HPDE6-E6E7 (cell line): Measurements from ENCODE around the gene CACNG7.
"Not testable (repeated sequence)": the region's sequence is repeated elsewhere in the genome, so short reads cannot be mapped to it uniquely, and the experiment has no call there.

Experiments used
- DNase-seq: peaks from one replicate; pipeline ENCODE4 v3.0.0; 2011; ENCODE audit warnings: missing footprints; ENCODE audit errors: extremely low spot score

The CACNG7 gene

DNA sequence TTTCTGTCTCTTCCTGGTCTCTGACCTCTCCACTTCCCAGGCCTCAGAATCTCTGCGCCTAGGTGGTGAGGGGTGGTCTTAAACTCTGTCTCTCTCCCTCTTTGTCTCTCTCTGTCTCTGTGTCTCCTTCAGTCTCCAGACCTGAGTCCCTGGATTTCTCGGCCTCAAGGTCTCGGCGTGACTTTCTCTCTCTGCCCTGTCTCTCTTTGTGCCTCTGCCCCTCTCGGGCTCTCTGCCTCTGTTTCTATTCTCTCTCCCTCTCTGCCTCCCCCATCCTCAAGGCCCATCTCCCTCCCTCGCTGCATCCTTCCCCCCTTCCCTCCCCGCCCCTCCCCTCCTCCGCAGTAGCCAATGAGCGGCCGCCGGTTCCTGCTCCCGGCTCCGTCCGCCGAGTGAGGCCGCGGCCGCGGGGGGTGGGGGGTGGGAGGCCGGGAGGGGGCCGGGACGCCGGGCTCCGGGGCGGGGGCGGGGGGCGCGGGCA is at the start of gene CACNG7:
CACNG7 (plus strand) TSS at position 344 of the 481 bp plus-strand sequence. CDS start 3,554 bp downstream, outside the sequence.
- no peak for DNase-seq

GRCh38 chr19:53864308-53864836 is 44.7 kb upstream of the CACNG7 start:
- DNase-seq: no peak

DNA sequence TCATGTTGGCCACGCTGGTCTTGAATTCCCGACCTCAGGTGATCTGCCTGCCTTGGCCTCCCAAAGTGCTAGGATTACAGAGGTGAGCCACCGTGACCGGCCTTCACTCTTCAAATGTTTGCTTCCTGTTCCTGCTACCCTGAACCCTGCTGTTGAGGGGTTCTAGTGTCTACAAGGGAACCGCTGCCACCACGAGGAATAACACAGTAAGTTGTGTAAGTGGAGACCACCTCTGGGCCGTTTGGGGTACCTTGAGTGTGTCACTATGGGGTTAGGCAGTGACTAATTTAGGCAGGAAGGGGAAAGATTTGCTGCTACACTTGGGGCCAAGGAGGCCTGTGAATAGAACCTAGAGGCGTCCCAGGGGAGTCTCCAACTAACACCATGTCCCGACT is 43.6 kb upstream of the CACNG7 start:
- DNase-seq: no peak

- no peak for DNase-seq
These were observed 42.9 kb upstream of the CACNG7 start for GRCh38 chr19:53865918-53866864.

DNA sequence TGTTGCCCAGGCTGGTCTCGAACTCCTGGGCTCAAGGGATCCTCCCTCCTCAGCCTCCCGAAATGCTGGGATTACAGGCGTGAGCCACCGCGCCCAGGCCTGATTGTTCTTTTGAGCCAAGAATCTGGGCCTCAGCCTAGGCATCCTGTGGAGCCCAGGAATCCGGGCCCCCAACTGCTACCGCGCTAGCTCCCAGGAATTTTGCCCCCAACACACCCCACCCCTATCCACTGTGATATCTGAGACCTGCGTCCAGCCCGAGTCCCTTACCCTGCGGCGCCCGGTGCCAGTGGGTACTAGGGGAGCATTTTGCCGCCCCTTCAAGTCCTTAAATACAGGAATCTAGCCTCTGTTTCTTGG is 42.2 kb upstream of the CACNG7 start:
- DNase-seq: no peak

DNA sequence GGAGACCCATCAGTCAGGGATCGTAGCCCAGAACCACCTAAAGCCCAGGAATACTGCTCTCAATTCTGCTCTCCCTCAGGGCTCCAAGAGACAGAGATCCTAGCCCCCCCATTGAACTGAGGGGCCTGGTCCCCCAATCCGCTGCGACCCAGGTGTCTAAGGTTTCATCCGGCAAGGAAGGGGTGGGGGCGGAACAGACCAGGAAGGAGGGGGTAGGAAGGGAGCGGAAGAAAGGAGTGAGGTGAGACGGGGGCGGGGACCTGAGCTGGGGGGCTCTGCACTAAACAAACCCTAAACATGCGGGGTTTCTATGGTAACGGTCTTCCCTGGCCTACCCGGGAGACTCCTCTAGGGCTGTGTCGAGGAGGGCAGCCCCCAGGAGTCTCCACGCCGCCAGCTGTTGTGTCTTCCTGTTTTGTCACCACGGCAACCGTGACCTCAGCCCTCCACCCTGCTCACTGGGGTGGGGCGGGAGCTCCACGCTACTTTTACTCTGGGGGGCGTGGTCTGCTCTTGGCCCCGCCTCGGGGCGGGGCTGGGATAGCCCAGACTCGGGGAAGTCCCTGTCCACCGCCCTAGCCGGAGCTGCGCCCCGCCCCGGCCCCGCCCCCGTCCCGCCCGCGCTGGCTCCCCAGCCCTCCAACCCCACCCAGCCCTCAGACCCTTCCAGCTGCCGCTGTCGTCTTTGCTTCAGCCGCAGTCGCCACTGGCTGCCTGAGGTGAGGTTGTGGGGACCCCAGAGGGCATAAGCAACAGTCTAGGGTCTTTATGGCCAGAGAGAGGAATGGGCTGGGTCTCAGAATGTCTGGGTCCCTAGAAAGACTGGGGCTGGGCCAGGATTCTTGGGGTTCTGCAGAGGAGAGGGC is 41.6 kb upstream of the CACNG7 start, which contains the start of gene MYADM:
MYADM (plus strand) TSS at position 659 of the 866 bp plus-strand sequence. CDS start 5,647 bp downstream, outside the sequence.
- DNase-seq: peak; percentile 96

DNA sequence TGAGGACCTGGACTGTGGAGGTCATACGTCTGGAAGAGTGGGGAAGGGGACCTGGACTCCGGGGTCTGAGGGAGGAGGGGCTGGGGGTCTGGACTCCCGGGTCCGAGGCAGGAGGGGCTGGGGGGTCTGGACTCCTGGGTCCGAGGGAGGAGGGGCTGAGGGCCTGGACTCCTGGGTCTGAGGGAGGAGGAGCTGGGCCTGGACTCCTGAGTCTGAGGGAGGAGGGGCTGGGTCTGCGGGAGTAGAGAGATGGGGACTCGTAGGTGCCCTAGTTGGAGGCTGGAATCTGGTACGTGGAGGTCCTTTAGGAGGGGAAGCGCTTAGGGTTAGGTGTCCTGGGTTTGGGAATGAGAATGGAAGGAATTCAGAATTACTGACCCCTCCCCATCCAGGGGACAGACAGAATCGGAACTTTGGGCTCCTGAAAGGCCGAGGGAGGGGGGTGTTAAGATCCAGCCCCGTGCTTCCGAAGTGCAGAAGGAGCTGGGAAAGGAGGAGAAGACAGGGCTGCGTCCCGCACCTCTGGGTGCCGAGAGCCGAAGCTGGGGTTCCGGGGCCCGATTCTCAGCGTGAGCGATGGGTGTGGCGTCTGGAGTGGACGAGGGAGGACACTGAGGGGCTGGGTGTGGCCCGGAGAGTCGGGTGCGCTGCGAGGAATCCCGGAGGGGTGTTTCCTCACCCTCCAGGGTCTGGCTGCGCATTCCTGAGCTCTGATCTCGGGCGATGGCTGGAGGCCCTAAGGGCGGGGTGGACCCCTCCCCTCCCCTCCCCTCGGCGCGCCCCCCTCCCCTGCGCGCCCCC is 40.8 kb upstream of the CACNG7 start:
- no peak for DNase-seq

- DNase-seq: peak; percentile 60
These were observed 39.9 kb upstream of the CACNG7 start for GRCh38 chr19:53868892-53869804.

GRCh38 chr19:53869805-53870484 is 39.1 kb upstream of the CACNG7 start:
- DNase-seq: not testable (repeated sequence)

DNA sequence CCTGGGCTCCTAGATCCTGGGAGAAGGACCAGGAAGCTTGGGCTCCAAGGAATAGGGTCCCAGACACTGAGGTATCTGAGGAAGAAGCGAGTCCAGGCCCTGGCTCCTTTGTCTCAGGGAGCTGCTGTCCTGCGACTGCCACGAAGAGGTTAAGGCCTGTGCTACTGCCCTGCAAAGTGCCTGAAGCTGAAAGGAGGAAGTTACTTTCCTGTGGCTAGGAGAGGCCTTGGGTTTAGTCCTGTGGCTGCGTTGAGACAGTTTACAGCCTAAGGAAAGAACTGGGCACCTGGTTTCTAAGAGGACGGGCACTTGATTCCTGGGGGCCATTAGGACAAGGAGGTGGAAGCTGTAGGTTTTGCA is 38.6 kb upstream of the CACNG7 start:
- no peak for DNase-seq

GRCh38 chr19:53871454-53871853 is 37.6 kb upstream of the CACNG7 start:
- DNase-seq: no peak

DNA sequence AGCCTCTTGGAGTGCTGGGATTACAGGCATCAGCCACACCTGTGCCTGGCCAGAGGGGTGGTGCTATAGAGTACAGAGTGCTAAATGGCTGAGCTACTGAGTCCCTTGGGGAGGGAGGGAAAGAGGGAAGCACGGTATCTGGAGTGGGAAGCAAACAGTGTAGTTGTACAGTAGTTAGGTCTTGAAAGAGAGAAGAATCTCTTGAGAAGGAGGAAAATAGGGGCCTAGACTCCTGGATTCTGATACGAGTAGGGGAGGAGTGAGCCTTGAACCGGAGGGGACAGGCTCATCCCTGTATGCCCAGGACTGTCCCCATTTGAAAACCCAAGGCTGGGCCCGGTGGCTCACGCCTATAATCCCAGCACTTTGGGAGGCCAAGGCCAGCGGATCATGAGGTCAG is 36.3 kb upstream of the CACNG7 start:
- DNase-seq: no peak

DNA sequence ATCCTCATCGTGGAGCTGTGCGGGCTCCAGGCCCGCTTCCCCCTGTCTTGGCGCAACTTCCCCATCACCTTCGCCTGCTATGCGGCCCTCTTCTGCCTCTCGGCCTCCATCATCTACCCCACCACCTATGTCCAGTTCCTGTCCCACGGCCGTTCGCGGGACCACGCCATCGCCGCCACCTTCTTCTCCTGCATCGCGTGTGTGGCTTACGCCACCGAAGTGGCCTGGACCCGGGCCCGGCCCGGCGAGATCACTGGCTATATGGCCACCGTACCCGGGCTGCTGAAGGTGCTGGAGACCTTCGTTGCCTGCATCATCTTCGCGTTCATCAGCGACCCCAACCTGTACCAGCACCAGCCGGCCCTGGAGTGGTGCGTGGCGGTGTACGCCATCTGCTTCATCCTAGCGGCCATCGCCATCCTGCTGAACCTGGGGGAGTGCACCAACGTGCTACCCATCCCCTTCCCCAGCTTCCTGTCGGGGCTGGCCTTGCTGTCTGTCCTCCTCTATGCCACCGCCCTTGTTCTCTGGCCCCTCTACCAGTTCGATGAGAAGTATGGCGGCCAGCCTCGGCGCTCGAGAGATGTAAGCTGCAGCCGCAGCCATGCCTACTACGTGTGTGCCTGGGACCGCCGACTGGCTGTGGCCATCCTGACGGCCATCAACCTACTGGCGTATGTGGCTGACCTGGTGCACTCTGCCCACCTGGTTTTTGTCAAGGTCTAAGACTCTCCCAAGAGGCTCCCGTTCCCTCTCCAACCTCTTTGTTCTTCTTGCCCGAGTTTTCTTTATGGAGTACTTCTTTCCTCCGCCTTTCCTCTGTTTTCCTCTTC is 35.1 kb upstream of the CACNG7 start:
- DNase-seq: no peak

DNA sequence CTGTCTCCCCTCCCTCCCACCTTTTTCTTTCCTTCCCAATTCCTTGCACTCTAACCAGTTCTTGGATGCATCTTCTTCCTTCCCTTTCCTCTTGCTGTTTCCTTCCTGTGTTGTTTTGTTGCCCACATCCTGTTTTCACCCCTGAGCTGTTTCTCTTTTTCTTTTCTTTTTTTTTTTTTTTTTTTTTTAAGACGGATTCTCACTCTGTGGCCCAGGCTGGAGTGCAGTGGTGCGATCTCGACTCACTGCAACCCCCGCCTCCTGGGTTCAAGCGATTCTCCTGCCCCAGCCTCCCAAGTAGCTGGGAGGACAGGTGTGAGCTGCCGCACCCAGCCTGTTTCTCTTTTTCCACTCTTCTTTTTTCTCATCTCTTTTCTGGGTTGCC is 34.5 kb upstream of the CACNG7 start:
- DNase-seq: no peak

DNA sequence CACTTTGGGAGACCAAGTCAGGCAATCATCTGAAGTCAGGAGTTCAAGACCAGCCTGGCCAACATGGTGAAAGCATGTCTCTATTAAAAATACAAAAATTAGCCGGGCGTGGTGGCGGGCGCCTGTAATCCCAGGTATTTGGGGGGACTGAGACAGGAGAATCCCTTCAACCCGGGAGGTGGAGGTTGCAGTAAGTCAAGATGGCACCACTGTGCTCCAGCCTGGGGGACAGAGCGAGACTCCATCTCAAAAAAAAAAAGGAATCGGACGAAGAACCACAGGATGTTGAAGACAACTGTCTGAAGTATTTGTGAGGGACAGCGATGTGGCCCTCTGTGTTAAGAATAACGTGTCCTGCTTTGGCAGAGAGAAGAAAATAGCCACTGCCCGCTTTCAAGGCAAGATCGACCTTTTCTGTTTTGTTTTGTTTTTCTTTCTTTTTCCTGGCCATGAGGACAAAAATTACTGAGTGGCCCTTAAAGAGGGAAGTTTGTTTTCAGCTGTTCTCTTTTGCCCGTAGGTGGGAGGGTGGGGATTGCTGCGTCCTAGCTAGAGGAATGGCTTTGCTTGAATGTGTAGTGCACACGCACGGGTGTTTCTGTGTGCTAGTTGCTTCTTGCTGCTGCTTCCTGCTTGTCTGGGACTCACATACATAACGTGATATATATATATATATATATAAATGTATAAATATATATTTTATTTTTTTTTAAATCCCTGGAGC is 33.3 kb upstream of the CACNG7 start:
- DNase-seq: no peak

GRCh38 chr19:53876651-53877224 is 32.3 kb upstream of the CACNG7 start:
- no peak for DNase-seq

GRCh38 chr19:53877361-53877766 is 31.7 kb upstream of the CACNG7 start:
- no peak for DNase-seq

DNA sequence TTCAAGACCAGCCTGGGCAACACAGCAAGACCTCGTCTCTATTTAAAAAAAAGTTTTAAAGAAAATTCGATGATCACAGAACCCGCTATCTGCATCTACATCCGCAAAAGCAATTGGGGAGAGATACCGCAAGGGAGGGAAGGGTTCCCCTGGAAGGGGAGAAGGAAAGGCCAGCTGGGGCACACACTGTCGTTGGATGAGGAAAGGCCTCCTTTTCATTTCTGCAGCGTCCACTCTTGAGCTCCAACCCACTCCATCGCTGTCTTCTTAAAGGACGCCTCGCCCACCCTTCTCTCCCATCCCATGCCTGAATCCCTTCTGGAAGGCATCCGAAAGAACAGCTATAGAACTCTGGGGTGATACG is 30.3 kb upstream of the CACNG7 start:
- no peak for DNase-seq
